Liver (tissue), 9 donors: ENCODE measurements around the gene TOMM22. TPM values are rescaled to one million over a fixed set of nuclear protein-coding genes. Genes with fewer than 3 reads are reported as not detected.

Experiments
- DNase-seq: peaks from one replicate; pipeline ENCODE4 v3.0.0-alpha.2; 2017; ENCODE audit warnings: low spot score
- H3K27ac ChIP-seq, 2 donors: one replicate each; pipeline ENCODE4 v1.7.0; 2013; ENCODE audit warnings: inconsistent platforms in 2 of 2, low read length in 2 of 2, control low read depth in 1 of 2, low read depth in 1 of 2, mild to moderate bottlenecking in 1 of 2
- H3K27me3 ChIP-seq, 4 donors: one replicate each; pipeline versions ENCODE4 v1.6.1 to v1.7.0; 2013; ENCODE audit warnings: low read length in 3 of 4, inconsistent platforms in 1 of 4, mild to moderate bottlenecking in 1 of 4, moderate library complexity in 1 of 4; ENCODE audit not compliant: control insufficient read depth in 4 of 4, insufficient read depth in 4 of 4
- H3K36me3 ChIP-seq, 4 donors: one replicate each; pipeline versions ENCODE4 v1.6.1 to v1.7.0; 2013; ENCODE audit warnings: low read length in 3 of 4, mild to moderate bottlenecking in 3 of 4, low read depth in 1 of 4, moderate library complexity in 1 of 4; ENCODE audit not compliant: control insufficient read depth in 4 of 4, insufficient read depth in 3 of 4
- H3K4me1 ChIP-seq, 4 donors: one replicate each; pipeline versions ENCODE4 v1.6.1 to v1.7.0; 2013; ENCODE audit warnings: low read length in 3 of 4, mild to moderate bottlenecking in 3 of 4, moderate library complexity in 1 of 4; ENCODE audit not compliant: control insufficient read depth in 4 of 4, insufficient read depth in 4 of 4
- H3K4me3 ChIP-seq, 3 donors: one replicate each; pipeline versions ENCODE4 v1.6.1 to v1.7.0; 2013; ENCODE audit warnings: low read length in 3 of 3, control low read depth in 1 of 3, low read depth in 1 of 3, mild to moderate bottlenecking in 1 of 3
- H3K9ac ChIP-seq, 2 donors: one replicate each; pipeline ENCODE4 v1.7.0; 2013; ENCODE audit warnings: low read length in 2 of 2, mild to moderate bottlenecking in 2 of 2, moderate library complexity in 2 of 2, control low read depth in 1 of 2, low read depth in 1 of 2
- H3K9me3 ChIP-seq, 4 donors: one replicate each; pipeline versions ENCODE4 v1.6.1 to v1.7.0; 2013; ENCODE audit warnings: low read length in 3 of 4; ENCODE audit not compliant: control insufficient read depth in 4 of 4
- ATF3 ChIP-seq: IDR thresholded peaks from 2 replicates; pipeline ENCODE4 v1.6.1; 2016; ENCODE audit warnings: antibody characterized with exemption
- FOXA1 ChIP-seq: IDR thresholded peaks from 2 replicates; pipeline ENCODE4 v1.6.1; 2016; ENCODE audit warnings: antibody characterized with exemption
- FOXA2 ChIP-seq: IDR thresholded peaks from 2 replicates; pipeline ENCODE4 v1.6.1; 2016; ENCODE audit warnings: antibody characterized with exemption
- GABPA ChIP-seq, 2 donors: IDR thresholded peaks in 1 of 2; conservative IDR thresholded peaks in 1 of 2; 2 replicates each; pipeline ENCODE4 v1.6.1; 2016; ENCODE audit warnings: antibody characterized with exemption in 2 of 2, mild to moderate bottlenecking in 1 of 2, moderate library complexity in 1 of 2
- JUND ChIP-seq, 2 donors: IDR thresholded peaks; 2 replicates each; pipeline ENCODE4 v1.6.1; 2016; ENCODE audit warnings: antibody characterized with exemption in 2 of 2
- MAX ChIP-seq: IDR thresholded peaks from 2 replicates; pipeline ENCODE4 v1.6.1; 2016; ENCODE audit warnings: antibody characterized with exemption
- NR2F2 ChIP-seq: IDR thresholded peaks from 2 replicates; pipeline ENCODE4 v1.6.1; 2016; ENCODE audit warnings: antibody characterized with exemption
- RAD21 ChIP-seq, 2 donors: IDR thresholded peaks; 2 replicates each; pipeline ENCODE4 v1.6.1; 2016; ENCODE audit warnings: antibody characterized with exemption in 2 of 2, mild to moderate bottlenecking in 2 of 2
- REST ChIP-seq: IDR thresholded peaks from 2 replicates; pipeline ENCODE4 v1.6.1; 2016; ENCODE audit warnings: antibody characterized with exemption, mild to moderate bottlenecking
- SP1 ChIP-seq: IDR thresholded peaks from 2 replicates; pipeline ENCODE4 v1.6.1; 2018; ENCODE audit warnings: antibody characterized with exemption, mild to moderate bottlenecking
- TAF1 ChIP-seq: conservative IDR thresholded peaks from 2 replicates; pipeline ENCODE4 v1.6.1; 2016; ENCODE audit warnings: antibody characterized with exemption, mild to moderate bottlenecking
- WGBS: extraction: QIAGEN DNeasy Blood & Tissue Kit; methylation state at CpG from one replicate; pipeline ENCODE4 v1.1.7; 2013; 5-methylcytosine and 5-hydroxymethylcytosine counted together
- polyA plus RNA-seq, 2 donors: library from polyadenylated mRNA; stranded (reverse) in 1 of 2; unstranded in 1 of 2; fragments of 200-250 nt in 1 of 2; fragments of >200 nt in 1 of 2; fragmentation: Nextera tagmentation in 1 of 2; extraction: Ambion mirVana in 1 of 2; gene quantifications; one replicate each; pipeline versions ENCODE4 v1.2.1 to v1.2.3, GENCODE V29; 2013 to 2015
- total RNA-seq, 2 donors: library from RNA; depleted of rRNA; stranded (reverse); fragments of >200 nt; gene quantifications; one replicate each; pipeline ENCODE4 v1.2.3, GENCODE V29; 2014
- TF ChIP-seq, protein P1 (sequence below): fragments of 150-350 bp; IDR thresholded peaks from 2 replicates; pipeline ENCODE4 v1.5.1; 2017; ENCODE audit warnings: improper control_type of control experiment, low read depth, low read length; ENCODE audit not compliant: missing input control
- TF ChIP-seq, protein P2 (sequence below): IDR thresholded peaks from 2 replicates; pipeline ENCODE4 v1.6.1; 2016; ENCODE audit warnings: antibody characterized with exemption
- donor health status: healthy.
- donor health status: healthy.
- donor health status: healthy.
- donor health status: healthy.
- donor health status: healthy.

TOMM22 gene
- total and polyA plus RNA-seq, 4 donors: 20.2 to 44.3 (median 21.3) TPM

DNA sequence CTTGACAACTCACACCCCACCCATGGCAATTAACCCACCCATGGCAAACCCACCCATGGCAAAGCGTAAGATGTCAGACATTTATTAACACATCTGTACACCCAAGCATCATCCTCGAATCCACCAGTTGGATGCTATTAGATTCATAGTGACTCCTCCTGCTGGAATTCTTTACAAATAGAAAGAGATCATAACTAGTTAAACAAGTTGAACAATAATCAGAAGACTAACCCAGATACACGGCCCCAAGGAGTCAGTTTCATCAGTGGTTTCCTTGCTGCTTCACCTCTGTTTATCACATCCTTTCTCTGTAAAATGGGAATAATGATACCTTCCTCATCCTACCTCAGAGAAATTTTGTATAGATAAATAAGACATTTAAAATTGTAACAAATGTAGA, 29.1 kb downstream of the TOMM22 start:
- peaks cover 0 to 21% (median 14%) of the 10 kb centered on the region in 4 donors for H3K4me1 ChIP-seq
- H3K4me3 ChIP-seq: no peak overlapping the region
- TF ChIP-seq SP1 (no peak), MAX (no peak), FOXA2 (no peak), ATF3 (no peak)
- TF ChIP-seq, protein P1, sequence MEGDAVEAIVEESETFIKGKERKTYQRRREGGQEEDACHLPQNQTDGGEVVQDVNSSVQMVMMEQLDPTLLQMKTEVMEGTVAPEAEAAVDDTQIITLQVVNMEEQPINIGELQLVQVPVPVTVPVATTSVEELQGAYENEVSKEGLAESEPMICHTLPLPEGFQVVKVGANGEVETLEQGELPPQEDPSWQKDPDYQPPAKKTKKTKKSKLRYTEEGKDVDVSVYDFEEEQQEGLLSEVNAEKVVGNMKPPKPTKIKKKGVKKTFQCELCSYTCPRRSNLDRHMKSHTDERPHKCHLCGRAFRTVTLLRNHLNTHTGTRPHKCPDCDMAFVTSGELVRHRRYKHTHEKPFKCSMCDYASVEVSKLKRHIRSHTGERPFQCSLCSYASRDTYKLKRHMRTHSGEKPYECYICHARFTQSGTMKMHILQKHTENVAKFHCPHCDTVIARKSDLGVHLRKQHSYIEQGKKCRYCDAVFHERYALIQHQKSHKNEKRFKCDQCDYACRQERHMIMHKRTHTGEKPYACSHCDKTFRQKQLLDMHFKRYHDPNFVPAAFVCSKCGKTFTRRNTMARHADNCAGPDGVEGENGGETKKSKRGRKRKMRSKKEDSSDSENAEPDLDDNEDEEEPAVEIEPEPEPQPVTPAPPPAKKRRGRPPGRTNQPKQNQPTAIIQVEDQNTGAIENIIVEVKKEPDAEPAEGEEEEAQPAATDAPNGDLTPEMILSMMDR: no peak
- no peak overlapping the region for H3K9ac ChIP-seq
- no peak overlapping the region for H3K27ac ChIP-seq
- no peaks in the 10 kb centered on the region for H3K9me3 ChIP-seq
- peaks cover 0 to 9% (median 4%) of the 10 kb centered on the region in 4 donors for H3K36me3 ChIP-seq
- WGBS: 88% methylated on average over 3 of the region's 3 CpGs
- DNase-seq: no peak
- H3K27me3 ChIP-seq: no peaks in the 10 kb centered on the region

- Histone ChIP-seq H3K9ac (no peak overlapping the region), H3K9me3 (no peaks in the 10 kb centered on the region), H3K36me3 (peaks cover 6 to 25% (median 16%) of the 10 kb centered on the region in 4 donors), H3K27ac (no peak overlapping the region), H3K4me1 (peaks cover 0 to 10% (median 6%) of the 10 kb centered on the region in 4 donors), H3K27me3 (no peaks in the 10 kb centered on the region), H3K4me3 (no peak overlapping the region)
- 93% methylated on average over 11 of the region's 11 CpGs for WGBS
- TF ChIP-seq GABPA (IDR thresholded peaks at IDR 0.05 in 1 of 2, conservative IDR thresholded peaks at IDR 0.05 in 1 of 2) (no peak), MAX (no peak)
- DNase-seq: no peak
These were observed 30.9 kb downstream of the TOMM22 start for GRCh38 chr22:38712486-38713207.

DNA sequence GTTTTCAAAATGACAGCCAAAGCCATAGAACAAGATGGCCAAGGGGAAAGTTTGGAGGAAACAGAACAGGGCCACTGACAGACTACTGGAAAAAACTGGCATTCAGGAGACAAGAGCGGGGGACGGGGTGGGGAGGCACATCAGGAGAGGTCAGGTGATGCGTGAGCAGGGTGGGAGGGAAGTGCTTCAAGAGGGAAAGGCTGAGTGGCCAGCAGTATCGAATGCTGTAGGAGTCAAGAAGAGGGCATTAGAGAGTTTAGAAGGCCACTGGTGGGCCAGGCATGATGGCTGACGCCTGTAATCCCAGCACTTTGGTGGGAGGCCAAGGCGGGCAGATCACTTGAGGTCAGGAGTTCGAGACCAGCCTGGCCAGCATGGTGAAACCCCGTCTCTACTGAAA, 32.2 kb downstream of the TOMM22 start:
- WGBS: 95% methylated on average over 8 of the region's 8 CpGs
- H3K36me3 ChIP-seq: peaks cover 6 to 32% (median 19%) of the 10 kb centered on the region in 4 donors
- TF ChIP-seq RAD21 (IDR thresholded peaks at IDR 0.05): no peak
- no peak overlapping the region for H3K4me3 ChIP-seq
- H3K27me3 ChIP-seq: no peaks in the 10 kb centered on the region
- H3K27ac ChIP-seq: no peak overlapping the region
- H3K9me3 ChIP-seq: no peaks in the 10 kb centered on the region
- H3K4me1 ChIP-seq: no peaks in the 10 kb centered on the region
- DNase-seq: no peak
- no peak overlapping the region for H3K9ac ChIP-seq

- Histone ChIP-seq H3K27ac (no peak overlapping the region), H3K27me3 (no peaks in the 10 kb centered on the region), H3K9ac (no peak overlapping the region), H3K9me3 (no peaks in the 10 kb centered on the region), H3K36me3 (peaks cover 6 to 30% (median 16%) of the 10 kb centered on the region in 4 donors), H3K4me3 (no peak overlapping the region), H3K4me1 (no peaks in the 10 kb centered on the region)
- 86% methylated on average over 9 of the region's 9 CpGs for whole genome bisulfite sequencing
- no peak for DNase-seq
- TF ChIP-seq RAD21 (IDR thresholded peaks at IDR 0.05) (no peak), TAF1 (no peak), JUND (IDR thresholded peaks at IDR 0.05) (no peak), ATF3 (no peak), REST (no peak), FOXA1 (no peak), NR2F2 (no peak)
- TF ChIP-seq, protein P2, sequence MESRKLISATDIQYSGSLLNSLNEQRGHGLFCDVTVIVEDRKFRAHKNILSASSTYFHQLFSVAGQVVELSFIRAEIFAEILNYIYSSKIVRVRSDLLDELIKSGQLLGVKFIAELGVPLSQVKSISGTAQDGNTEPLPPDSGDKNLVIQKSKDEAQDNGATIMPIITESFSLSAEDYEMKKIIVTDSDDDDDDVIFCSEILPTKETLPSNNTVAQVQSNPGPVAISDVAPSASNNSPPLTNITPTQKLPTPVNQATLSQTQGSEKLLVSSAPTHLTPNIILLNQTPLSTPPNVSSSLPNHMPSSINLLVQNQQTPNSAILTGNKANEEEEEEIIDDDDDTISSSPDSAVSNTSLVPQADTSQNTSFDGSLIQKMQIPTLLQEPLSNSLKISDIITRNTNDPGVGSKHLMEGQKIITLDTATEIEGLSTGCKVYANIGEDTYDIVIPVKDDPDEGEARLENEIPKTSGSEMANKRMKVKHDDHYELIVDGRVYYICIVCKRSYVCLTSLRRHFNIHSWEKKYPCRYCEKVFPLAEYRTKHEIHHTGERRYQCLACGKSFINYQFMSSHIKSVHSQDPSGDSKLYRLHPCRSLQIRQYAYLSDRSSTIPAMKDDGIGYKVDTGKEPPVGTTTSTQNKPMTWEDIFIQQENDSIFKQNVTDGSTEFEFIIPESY: no peak
These were observed 33.5 kb downstream of the TOMM22 start for GRCh38 chr22:38715176-38715764.
